PC-9 (cell line): Measurements from ENCODE around the gene CHAD. TPM values are rescaled to one million over a fixed set of nuclear protein-coding genes. Genes with fewer than 3 reads are reported as not detected.
A peak's percentile ranks its signal among the peaks of the same experiment; 100 is the strongest.
"Not testable (repeated sequence)": the region's sequence is repeated elsewhere in the genome, so short reads cannot be mapped to it uniquely, and the experiment has no call there.

Source experiments
- BruUV-seq: library from RNA; stranded (reverse); fragments of 400-500 nt; replicated peaks from 2 replicates; lab custom pipeline; 2021; lab: Mats Ljungman, UMichigan
- CTCF ChIA-PET: fragments of 300-600 bp; sonication (Branson Sonifier 250); formaldehyde crosslinking; loops from one replicate; lab custom pipeline; 2022; ENCODE audit warnings: antibody characterized with exemption; lab: Charles Lee
- POLR2A ChIA-PET: fragments of 300-600 bp; sonication (Branson Sonifier 250); formaldehyde crosslinking; loops from one replicate; lab custom pipeline; 2022; ENCODE audit warnings: antibody characterized with exemption; ENCODE audit not compliant: unreplicated experiment; lab: Charles Lee
- DNase-seq, 2 experiments: peaks; one replicate each; pipeline versions ENCODE4 v3.0.0 to v3.0.0-alpha.2; 2015 to 2022; ENCODE audit warnings: mixed read lengths in 1 of 2
- H2AFZ ChIP-seq: fragments of 200-600 bp; sonication (generic); 2 replicates; pipeline ENCODE4 v1.8.1; 2017; ENCODE audit warnings: antibody characterized with exemption
- H3F3A ChIP-seq: fragments of 200-600 bp; sonication (generic); 2 replicates; pipeline ENCODE4 v1.8.1; 2017; ENCODE audit warnings: antibody characterized with exemption, mild to moderate bottlenecking, low read depth; ENCODE audit not compliant: insufficient read depth
- H3K27ac ChIP-seq: fragments of 200-600 bp; sonication (generic); 2 replicates; pipeline ENCODE4 v1.6.1; 2016; ENCODE audit warnings: mixed run types
- H3K27me3 ChIP-seq: fragments of 200-600 bp; sonication (generic); 2 replicates; pipeline ENCODE4 v1.6.1; 2016; ENCODE audit warnings: low read depth, mixed run types; ENCODE audit not compliant: insufficient read depth
- H3K36me3 ChIP-seq: fragments of 200-600 bp; sonication (generic); 2 replicates; pipeline ENCODE4 v1.6.1; 2016; ENCODE audit warnings: low read depth, mixed run types
- H3K4me1 ChIP-seq: fragments of 200-600 bp; sonication (generic); replicated peaks from 2 replicates; pipeline ENCODE4 v1.6.1; 2016; ENCODE audit warnings: mixed run types; ENCODE audit not compliant: insufficient read depth
- H3K4me2 ChIP-seq: fragments of 200-600 bp; sonication (generic); 2 replicates; pipeline ENCODE4 v1.6.1; 2017; ENCODE audit warnings: mixed run types
- H3K4me3 ChIP-seq: fragments of 200-600 bp; sonication (generic); 2 replicates; pipeline ENCODE4 v1.6.1; 2016; ENCODE audit warnings: mixed run types
- H3K79me2 ChIP-seq: fragments of 200-600 bp; sonication (generic); 2 replicates; pipeline ENCODE4 v1.6.1; 2017; ENCODE audit warnings: low read depth, mixed run types
- H3K9me2 ChIP-seq: fragments of 200-600 bp; sonication (generic); 2 replicates; pipeline ENCODE4 v1.8.1; 2017; ENCODE audit warnings: mild to moderate bottlenecking; ENCODE audit not compliant: insufficient read depth
- H3K9me3 ChIP-seq: fragments of 200-600 bp; sonication (generic); 2 replicates; pipeline ENCODE4 v1.8.1; 2016; ENCODE audit warnings: low read depth; ENCODE audit not compliant: insufficient read depth
- H4K20me1 ChIP-seq: fragments of 200-600 bp; sonication (generic); 2 replicates; pipeline ENCODE4 v1.8.1; 2017; ENCODE audit not compliant: insufficient read depth
- CTCF ChIP-seq: fragments of 200-600 bp; sonication (generic); conservative IDR thresholded peaks from 2 replicates; pipeline ENCODE4 v1.6.1; 2017; ENCODE audit warnings: mixed run types, antibody characterized with exemption, mild to moderate bottlenecking, moderate library complexity
- EZH2 ChIP-seq: fragments of 200-600 bp; sonication (generic); IDR thresholded peaks from 2 replicates; pipeline ENCODE4 v1.8.0; 2017; ENCODE audit warnings: antibody characterized with exemption, low read depth
- intact Hi-C: fragments of 100-400 bp; cut with micrococcal nuclease; formaldehyde crosslinking; loops from one replicate; pipeline ENCODE4 v1.10.0; 2022; ENCODE audit not compliant: unreplicated experiment
- total RNA-seq: library from RNA; stranded (reverse); gene quantifications from 2 replicates; pipeline ENCODE4 v1.2.3, GENCODE V29; 2021

CHAD gene
- total RNA-seq, 1 experiment from 2014 or later: not detected

- H3K27me3 ChIP-seq: no peaks in the 10 kb centered on the region
- peak overlapping the region; percentile 17; the same call in 1 of the 2 replicates for H3K4me2 ChIP-seq
- H3K36me3 ChIP-seq: no peaks in the 10 kb centered on the region
- DNase-seq: no peak
- peaks cover 32% of the 10 kb centered on the region for H3F3A ChIP-seq
- H3K9me2 ChIP-seq: no peaks in the 10 kb centered on the region
- no TSS peak for BruUV-seq
- H3K9me3 ChIP-seq: no peaks in the 10 kb centered on the region
- intact Hi-C loops: no loop called here
- H3K79me2 ChIP-seq: peaks cover 18% of the 10 kb centered on the region
- TF ChIP-seq EZH2 (no peak), CTCF (no peak)
- ChIA-PET POLR2A (interaction anchor here (0.6 to 1.0 kb wide), 2 partner anchors 16 to 744 kb away, joined by 6 to 20 read pairs; no protein-coding TSS in a partner anchor), CTCF (interaction anchor here (0.6 to 1.3 kb wide), 2 partner anchors 24 to 724 kb away, joined by 4 to 19 read pairs; partner anchors contain the start of gene LRRC59)
- peaks cover 58% of the 10 kb centered on the region for H3K4me1 ChIP-seq
- H2AFZ ChIP-seq: no peak overlapping the region
- H3K4me3 ChIP-seq: no peak overlapping the region
- H3K27ac ChIP-seq: peak overlapping the region; percentile 35; the same call in 1 of the 2 replicates
- H4K20me1 ChIP-seq: no peaks in the 10 kb centered on the region
These were observed 47.2 kb downstream of the CHAD start for GRCh38 chr17:50421308-50422051.

- H3K9me3 ChIP-seq: no peaks in the 10 kb centered on the region
- no peak overlapping the region for H2AFZ ChIP-seq
- TF ChIP-seq EZH2: no peak
- no peak for TF ChIP-seq CTCF
- H3K4me3 ChIP-seq: no peak overlapping the region
- H3K9me2 ChIP-seq: no peaks in the 10 kb centered on the region
- H3F3A ChIP-seq: peaks cover 27% of the 10 kb centered on the region
- no peaks in the 10 kb centered on the region for H3K27me3 ChIP-seq
- H3K4me2 ChIP-seq: peak overlapping the region; percentile 17; the same call in 1 of the 2 replicates
- POLR2A ChIA-PET: no interaction called here
- intact Hi-C loops: no loop called here
- CTCF ChIA-PET: interaction anchor here (0.6 to 1.3 kb wide), 2 partner anchors 23 to 725 kb away, joined by 4 to 19 read pairs; partner anchors contain the start of gene LRRC59
- no peaks in the 10 kb centered on the region for H3K36me3 ChIP-seq
- no peak for DNase-seq
- H3K79me2 ChIP-seq: peaks cover 11% of the 10 kb centered on the region
- H3K4me1 ChIP-seq: peaks cover 55% of the 10 kb centered on the region
- BruUV-seq: no TSS peak
- no peaks in the 10 kb centered on the region for H4K20me1 ChIP-seq
- H3K27ac ChIP-seq: 0 out of 2 replicates have a peak overlapping the region, but pooled peaks have one; percentile 35
These were observed 48.1 kb downstream of the CHAD start for GRCh38 chr17:50420419-50421112.

GRCh38 chr17:50419577-50419976 lies 49.1 kb downstream of the CHAD start:
- H3F3A ChIP-seq: peaks cover 19% of the 10 kb centered on the region
- peaks cover 45% of the 10 kb centered on the region for H3K4me1 ChIP-seq
- H3K36me3 ChIP-seq, H2AFZ ChIP-seq, H3K79me2 ChIP-seq, intact Hi-C loops, H3K9me2 ChIP-seq, H4K20me1 ChIP-seq, CTCF ChIA-PET, H3K27me3 ChIP-seq, BruUV-seq, H3K4me2 ChIP-seq, H3K4me3 ChIP-seq, H3K9me3 ChIP-seq, H3K27ac ChIP-seq, DNase-seq, POLR2A ChIA-PET: not testable (repeated sequence)
